ENCODE results near the gene ELOA. TPM values are rescaled to one million over a fixed set of nuclear protein-coding genes. Genes with fewer than 3 reads are reported as not detected.
"Not testable (repeated sequence)": the region's sequence is repeated elsewhere in the genome, so short reads cannot be mapped to it uniquely, and the experiment has no call there.

Gene ELOA
- total RNA-seq, 1 donor from 2014 or later, result 21.2 TPM

DNA sequence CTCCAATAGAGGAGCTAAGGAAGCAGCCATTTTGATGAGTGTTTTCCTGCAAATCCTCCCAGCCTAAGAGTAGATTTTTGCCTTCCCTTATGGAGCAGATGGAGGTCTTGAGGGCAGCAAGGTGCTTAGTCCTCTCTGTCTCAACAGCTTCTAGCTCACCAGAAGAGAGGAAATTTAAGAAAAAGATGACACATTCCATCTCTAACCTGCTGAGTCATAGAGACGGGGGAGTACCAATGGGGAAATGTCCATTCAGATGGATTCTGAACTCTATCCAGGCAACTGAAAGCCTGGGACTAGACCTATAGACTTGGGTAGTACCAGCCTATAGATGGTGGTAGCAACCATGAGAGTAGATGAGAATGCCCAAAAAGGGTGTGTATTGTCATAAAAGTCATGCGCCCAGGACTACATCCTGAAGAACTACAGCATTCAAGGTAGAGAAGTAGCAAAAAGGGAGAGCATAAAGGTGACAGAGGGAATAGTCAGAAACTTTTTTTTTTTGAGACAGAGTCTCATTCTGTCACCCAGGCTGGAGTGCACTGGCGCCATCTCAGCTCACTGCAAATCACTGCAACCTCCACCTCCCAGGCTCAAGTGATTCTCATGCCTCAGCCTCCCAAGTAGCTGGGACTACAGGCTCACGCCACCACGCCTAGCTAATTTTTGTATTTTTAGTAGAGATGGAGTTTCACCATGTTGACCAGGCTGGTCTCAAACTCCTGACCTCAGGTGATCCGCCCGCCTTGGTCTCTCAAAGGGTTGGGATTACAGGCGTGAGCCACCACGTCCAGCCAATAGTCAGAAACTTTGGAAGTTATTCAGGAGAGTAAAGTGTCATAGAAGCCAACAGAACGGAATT is 10.7 kb upstream of the ELOA start:
- DNase-seq (ENCODE audit: low spot score), result no peak

- DNase-seq (ENCODE audit: low spot score), result not testable (repeated sequence)
Observed at GRCh38 chr1:23733281-23733680, 10.0 kb upstream of the ELOA start.

DNA sequence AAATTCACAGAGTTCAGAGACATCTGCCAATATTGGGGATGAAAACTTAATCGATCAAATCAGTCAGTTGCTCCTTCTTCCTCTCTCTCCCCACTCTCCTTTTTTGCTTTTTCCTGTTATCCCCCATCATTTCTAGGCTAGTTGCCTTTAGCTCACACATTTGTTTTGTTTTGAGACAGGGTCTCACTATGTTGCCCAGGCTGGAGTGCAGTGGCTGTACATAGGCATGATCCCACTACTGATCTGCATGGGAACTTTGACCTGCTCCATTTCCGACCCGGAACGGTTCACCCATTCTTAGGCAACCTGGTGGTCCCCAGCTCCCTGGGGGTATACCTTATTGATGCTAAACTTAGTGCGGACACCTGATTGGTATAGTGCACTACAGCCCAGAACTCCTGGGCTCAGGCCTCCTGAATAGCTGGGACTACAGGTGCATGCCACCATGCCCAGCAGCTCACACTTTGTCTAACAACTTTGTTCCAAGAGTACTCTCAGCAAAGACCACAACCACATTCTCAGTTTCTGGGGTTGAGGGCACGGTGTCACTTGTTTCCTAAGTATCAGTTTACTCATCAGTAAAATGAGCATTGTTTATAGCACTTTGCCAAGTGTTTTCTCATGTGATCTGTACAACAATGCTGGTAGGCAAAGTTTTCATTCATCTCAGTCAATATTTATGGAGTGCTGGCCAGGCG is 6.7 kb upstream of the ELOA start:
- no peak for DNase-seq (ENCODE audit: low spot score)

DNA sequence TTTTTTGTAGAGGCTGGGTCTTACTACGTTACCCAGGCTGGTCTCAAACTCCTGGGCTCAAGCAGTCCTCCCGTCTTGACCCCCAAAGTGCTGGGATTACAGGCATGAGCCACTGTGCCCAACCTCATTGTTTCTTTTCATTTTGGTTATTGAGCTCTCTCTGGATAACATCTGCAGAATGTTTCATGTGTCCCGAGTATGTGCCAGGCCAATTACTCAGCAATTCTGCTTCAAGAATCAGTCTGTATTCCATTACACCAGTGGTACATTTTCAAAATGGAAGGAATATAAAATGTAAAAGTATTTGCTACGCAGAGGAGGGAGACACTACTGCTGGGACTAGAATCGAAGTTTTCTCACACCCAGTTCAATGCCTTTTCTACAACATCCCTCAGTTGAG is 1.7 kb upstream of the ELOA start:
- no peak for DNase-seq (ENCODE audit: low spot score)

DNA sequence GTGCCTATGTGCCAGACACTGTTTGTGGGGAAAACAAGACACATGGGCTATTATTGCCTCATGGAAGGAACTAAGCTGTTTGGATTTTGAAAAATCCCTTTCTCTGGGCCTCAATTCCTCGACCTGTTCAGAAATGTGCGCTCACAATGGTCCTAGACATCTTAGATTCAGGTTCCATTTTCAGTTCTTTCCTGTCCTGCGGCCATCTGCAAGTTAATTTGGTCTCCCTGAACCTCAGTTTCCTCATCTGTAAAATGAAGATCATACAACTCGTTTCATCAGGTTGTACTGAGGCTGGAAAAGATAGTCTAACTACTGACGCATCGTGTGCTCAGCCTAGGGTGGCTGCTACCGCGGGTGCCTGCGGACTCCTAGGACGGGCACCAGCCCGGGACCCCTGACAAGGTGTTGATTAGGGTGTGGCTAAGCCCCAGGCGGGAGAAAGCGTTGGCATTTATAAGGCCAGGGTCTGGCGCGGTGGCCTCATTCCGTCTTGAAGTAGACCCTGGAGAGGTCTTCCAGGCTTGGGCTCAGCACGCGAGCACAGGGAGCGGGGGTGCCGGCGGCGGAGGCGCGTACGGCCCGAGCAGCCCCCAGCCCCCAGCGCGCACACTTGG is 493 bp upstream of the ELOA start:
- peak; percentile 26 for DNase-seq (ENCODE audit: low spot score)

- no peak for DNase-seq (ENCODE audit: low spot score)
Observed at GRCh38 chr1:23745515-23745914, 2.2 kb downstream of the ELOA start.

GRCh38 chr1:23748016-23748415 is 4.7 kb downstream of the ELOA start:
- DNase-seq (ENCODE audit: low spot score), result no peak

GRCh38 chr1:23751050-23751814 is 8.0 kb downstream of the ELOA start:
- no peak for DNase-seq (ENCODE audit: low spot score)

DNA sequence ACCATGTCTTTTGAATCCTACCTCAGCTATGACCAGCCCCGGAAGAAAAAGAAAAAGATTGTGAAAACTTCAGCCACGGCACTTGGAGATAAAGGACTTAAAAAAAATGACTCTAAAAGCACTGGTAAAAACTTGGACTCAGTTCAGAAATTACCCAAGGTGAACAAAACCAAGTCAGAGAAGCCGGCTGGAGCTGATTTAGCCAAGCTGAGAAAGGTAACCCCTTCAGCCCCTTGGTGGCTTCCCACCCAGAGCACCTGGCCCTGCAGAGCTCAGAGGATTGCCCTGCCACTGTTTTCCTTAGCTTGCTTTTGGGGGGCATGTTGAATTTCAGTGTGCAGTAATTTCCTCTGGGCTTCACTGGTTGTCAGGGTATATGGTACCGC is 8.5 kb downstream of the ELOA start:
- DNase-seq (ENCODE audit: low spot score), result no peak

DNA sequence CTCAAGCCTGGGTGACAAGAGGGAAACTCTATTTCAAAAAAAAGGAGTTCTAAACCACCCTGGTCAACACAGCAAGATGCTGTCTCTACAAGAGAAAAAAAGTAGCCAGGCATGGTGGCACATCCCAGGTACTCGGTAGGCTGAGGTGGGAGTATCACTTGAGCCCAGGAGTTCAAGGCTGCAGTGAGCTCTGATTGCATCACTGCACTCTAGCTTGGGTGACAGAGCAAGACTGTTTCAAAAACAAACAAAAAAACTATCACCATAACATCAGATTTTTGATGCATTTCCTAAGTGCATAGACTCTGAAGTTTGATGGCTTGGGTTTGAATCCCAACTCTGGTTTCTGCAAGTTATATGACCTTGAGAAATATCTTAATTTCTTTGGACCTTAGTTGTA is 9.6 kb downstream of the ELOA start:
- DNase-seq (ENCODE audit: low spot score), result no peak

DNA sequence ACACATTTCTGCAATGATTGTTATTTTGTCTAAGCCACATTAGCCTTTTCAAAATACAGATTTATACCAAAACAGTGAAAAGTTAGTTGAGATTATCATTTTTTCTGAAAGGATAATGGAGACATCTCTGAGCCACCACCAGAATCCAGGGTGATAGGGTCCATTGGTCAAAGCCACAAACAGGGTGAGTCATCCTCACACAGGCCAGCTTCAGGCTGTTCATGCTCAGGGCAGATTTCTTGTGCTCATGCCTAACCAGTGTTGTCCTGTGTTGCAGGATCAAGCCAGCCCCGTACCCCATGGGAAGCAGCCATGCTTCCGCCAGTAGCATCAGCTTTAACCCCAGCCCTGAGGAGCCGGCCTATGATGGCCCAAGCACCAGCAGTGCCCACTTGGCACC is 13.4 kb downstream of the ELOA start:
- DNase-seq (ENCODE audit: low spot score), result no peak

GRCh38 chr1:23757812-23758211 is 14.5 kb downstream of the ELOA start:
- no peak for DNase-seq (ENCODE audit: low spot score)

DNA sequence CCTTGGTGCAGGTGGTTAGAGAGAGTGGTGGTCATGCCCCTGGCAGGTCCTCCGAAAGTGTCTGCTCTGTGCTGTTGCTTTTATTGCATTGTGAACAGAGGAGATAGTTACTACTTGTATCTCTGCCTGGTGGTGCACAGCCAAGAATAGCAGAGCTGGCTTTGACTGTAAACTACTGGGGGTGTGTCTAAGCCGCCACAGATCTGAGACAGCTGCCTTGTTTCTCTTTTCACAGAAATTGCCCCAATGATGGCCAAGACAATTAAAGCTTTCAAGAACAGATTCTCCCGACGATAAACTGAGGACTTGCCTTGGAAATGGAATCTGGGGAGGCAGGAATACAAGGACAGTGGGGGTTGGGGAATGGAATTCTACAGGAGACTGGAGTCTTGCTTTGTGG is 16.0 kb downstream of the ELOA start:
- DNase-seq (ENCODE audit: low spot score), result no peak

GRCh38 chr1:23763041-23763577 is 19.8 kb downstream of the ELOA start:
- DNase-seq (ENCODE audit: low spot score), result no peak

GRCh38 chr1:23768733-23769132 is 25.5 kb downstream of the ELOA start:
- no peak for DNase-seq (ENCODE audit: low spot score)

DNA sequence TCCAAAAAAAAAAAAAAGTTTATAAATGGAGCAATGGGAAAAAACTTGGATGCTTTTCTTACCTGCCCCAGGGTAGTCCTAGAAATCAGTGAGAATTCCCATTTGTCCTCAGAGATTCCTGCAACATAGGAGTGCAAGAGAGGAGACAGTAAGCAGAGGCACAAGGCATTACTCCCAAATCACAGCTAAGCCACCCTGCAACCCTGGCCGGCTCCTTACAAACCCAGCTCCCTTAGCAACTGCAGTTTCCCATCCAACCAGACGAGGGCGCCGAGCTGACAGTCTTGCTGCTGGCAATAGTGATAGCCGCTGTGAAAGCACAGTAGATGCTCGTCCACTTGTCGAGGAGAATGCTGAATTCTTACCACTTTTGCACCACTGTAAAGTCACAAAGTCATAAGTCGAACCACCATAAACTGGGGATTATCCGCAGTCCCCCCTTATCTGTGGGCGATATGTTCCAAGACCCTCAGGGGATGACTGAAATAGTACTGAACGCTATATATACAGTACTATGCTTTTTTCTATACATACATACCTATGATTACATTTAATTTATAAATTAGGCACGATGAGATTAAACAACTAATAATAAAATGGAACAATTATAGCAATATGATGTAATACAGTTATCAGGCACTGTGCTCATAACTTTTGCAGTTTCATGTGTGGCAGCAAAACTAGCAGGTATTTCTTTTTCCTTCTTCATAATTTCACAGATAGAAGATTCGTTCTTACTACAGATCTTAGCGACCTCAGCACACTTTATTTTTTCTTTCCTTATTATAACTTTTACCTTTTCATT is 29.0 kb downstream of the ELOA start:
- DNase-seq (ENCODE audit: low spot score), result peak; percentile 87

DNA sequence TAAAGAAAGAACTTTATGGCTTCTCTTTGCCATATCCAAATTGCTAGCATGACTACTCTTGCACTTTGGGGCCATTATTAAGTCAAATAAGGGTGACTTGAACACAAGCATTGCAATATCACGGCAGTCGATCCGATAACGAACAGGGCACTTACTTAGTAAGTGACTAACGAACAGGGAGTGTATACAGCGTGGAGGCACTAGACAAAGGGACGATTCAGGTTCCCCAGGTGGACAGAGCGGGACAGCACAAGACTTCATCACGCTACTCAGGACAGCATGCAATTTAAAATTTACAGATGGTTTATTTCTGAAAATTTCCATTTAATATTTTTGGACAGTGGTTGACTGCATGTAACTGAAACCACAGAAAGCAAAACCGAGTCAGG is 29.6 kb downstream of the ELOA start:
- DNase-seq (ENCODE audit: low spot score), result no peak

GRCh38 chr1:23774174-23774880 is 31.1 kb downstream of the ELOA start:
- DNase-seq (ENCODE audit: low spot score), result no peak

DNA sequence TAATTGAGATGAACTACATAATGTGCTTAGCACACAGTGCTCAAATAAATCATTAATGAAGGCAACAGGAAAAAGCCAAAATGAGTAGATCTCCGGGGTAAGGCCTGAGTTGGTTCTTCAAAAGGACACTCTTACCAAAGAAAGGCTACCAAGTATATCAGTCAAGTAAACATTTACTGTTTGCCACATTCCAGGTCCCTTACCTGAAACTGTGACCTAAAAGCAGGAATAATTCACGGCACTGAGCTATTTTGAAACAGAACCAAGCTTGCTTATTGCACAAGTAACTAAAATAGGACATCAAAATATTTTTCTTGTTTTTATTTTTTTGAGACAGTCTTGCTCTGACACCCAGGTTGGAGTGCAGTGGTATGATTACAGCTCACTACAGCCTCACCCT is 32.9 kb downstream of the ELOA start:
- no peak for DNase-seq (ENCODE audit: low spot score)
